SK-N-SH treated with all-trans-retinoic acid at 6 μM for 48 hours (cell line): ENCODE data around the gene CACNB2.
"Not testable (repeated sequence)": the region's sequence is repeated elsewhere in the genome, so short reads cannot be mapped to it uniquely, and the experiment has no call there.

Experiments
- CREB5 ChIP-seq: fragments of 250-450 bp; sonication (Bioruptor Pico); IDR thresholded peaks from 2 replicates; pipeline ENCODE4 v1.5.1; 2020; ENCODE audit warnings: low read depth, mild to moderate bottlenecking, moderate library complexity
- ISL1 ChIP-seq: fragments of 250-450 bp; sonication (Bioruptor Pico); IDR thresholded peaks from 2 replicates; pipeline ENCODE4 v2.1.2; 2022; ENCODE audit warnings: mild to moderate bottlenecking, moderate library complexity
- PATZ1 ChIP-seq: fragments of 250-450 bp; sonication (Bioruptor Pico); IDR thresholded peaks from 2 replicates; pipeline ENCODE4 v1.8.0; 2020; ENCODE audit warnings: mild to moderate bottlenecking, moderate library complexity, borderline replicate concordance
- POU6F1 ChIP-seq: fragments of 250-450 bp; sonication (Bioruptor Pico); IDR thresholded peaks from 2 replicates; pipeline ENCODE4 v1.8.0; 2021; ENCODE audit warnings: low read depth, mild to moderate bottlenecking, moderate library complexity, borderline replicate concordance
- TCF4 ChIP-seq: fragments of 250-450 bp; sonication (Bioruptor Pico); IDR thresholded peaks from 2 replicates; pipeline ENCODE4 v1.8.0; 2021; ENCODE audit warnings: mild to moderate bottlenecking, moderate library complexity, borderline replicate concordance
- TOX ChIP-seq: fragments of 250-450 bp; sonication (Bioruptor Pico); IDR thresholded peaks from 2 replicates; pipeline ENCODE4 v1.8.0; 2021; ENCODE audit warnings: mild to moderate bottlenecking, moderate library complexity, borderline replicate concordance
- TSHZ2 ChIP-seq: fragments of 250-450 bp; sonication (Bioruptor Pico); IDR thresholded peaks from 2 replicates; pipeline ENCODE4 v1.5.0; 2020; ENCODE audit warnings: mild to moderate bottlenecking, moderate library complexity
- ZC3H10 ChIP-seq: fragments of 250-450 bp; sonication (Bioruptor Pico); IDR thresholded peaks from 2 replicates; pipeline ENCODE4 v1.5.1; 2021; ENCODE audit warnings: mild to moderate bottlenecking, moderate library complexity
- ZFP3 ChIP-seq: fragments of 250-450 bp; sonication (Bioruptor Pico); IDR thresholded peaks from 2 replicates; pipeline ENCODE4 v1.5.0; 2020; ENCODE audit warnings: mild to moderate bottlenecking, moderate library complexity
- ZFP30 ChIP-seq: fragments of 450-650 bp; formaldehyde crosslinking; IDR thresholded peaks from 2 replicates; pipeline ENCODE4 v1.5.0; 2022; ENCODE audit warnings: mild to moderate bottlenecking, moderate library complexity
- ZNF8 ChIP-seq: fragments of 450-650 bp; formaldehyde crosslinking; IDR thresholded peaks from 2 replicates; pipeline ENCODE4 v1.5.0; 2020; ENCODE audit warnings: mild to moderate bottlenecking, moderate library complexity

GRCh38 chr10:18181382-18181781 lies 41.2 kb downstream of the CACNB2 start:
- TF ChIP-seq ZNF8; ZFP30 (CRISPR knock-in tag); ZFP3; TCF4 (CRISPR knock-in tag); PATZ1 (CRISPR knock-in tag); ZC3H10 (CRISPR knock-in tag); CREB5 (CRISPR knock-in tag); TSHZ2 (CRISPR knock-in tag); ISL1 (CRISPR knock-in tag); POU6F1 (CRISPR knock-in tag); TOX (CRISPR knock-in tag): not testable (repeated sequence)
